GM20431 (cell line): ENCODE data around the gene MAX.
"Not testable (repeated sequence)": the region's sequence is repeated elsewhere in the genome, so short reads cannot be mapped to it uniquely, and the experiment has no call there.

Source experiments
- in situ Hi-C: fragments of 300-500 bp; cut with MseI, MboI; formaldehyde crosslinking; loops from one replicate; pipeline ENCODE4 v1.15.0; 2020; ENCODE audit warnings: low sequenced_read_pairs; ENCODE audit not compliant: unreplicated experiment

MAX gene

DNA sequence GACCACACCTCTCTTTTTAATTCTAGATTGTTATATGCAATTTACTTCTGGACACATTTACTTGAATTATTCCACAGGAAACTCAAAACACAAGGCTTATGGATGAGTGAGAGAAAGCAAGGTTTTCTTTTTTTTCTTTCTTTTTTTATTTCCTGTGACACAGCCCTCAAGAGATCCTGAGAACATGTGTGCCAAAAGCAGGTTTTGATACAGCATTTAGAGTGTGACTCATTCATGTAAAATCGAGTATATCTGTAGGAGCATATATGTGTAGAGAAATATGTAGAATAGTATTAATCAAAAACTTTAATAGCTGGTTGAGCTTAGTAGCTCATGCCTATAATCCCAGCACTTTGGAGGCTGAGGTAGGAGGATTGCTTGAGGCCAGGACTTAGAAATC is 4.4 kb upstream of the MAX start:
- in situ Hi-C loops, result no loop called here

DNA sequence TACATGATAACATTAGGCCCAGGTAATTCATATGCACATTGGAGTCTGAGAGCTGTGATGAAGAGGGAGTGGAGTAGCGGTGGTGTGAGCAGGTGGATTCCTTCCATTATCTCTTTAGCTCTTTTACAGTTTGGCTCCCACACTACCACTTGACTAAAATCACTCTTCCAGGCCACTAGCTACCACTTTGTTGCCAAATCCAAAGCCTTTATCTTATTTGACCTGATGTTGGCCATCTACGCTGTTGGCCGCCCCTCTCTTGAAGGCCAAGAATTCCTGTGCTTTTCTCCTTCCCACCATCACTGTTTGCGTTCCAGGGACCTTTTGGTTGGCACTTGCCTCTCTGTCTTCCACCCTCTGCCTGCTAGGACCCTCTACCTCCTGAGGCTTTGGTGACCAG is 4.0 kb upstream of the MAX start:
- in situ Hi-C loops, result no loop called here

DNA sequence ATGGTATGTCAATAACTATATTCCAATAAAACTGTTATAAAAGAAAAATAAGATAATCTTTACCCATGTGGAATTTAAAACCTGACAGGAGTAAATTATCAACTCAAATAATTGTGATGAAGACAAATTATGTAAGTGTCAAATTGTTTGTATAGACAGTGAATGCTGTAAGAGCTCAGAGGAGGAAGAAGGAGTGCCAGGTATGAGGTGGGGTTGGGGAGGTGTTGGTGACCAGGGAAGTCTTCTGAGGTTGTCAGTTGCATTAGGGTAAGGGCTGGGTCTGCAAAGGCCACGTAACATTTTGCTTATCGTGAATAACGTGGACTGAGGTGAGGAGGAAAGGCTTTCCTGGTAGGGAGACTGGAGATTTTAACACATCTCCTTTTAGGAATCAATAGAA is 2.5 kb upstream of the MAX start:
- in situ Hi-C loops, result no loop called here

DNA sequence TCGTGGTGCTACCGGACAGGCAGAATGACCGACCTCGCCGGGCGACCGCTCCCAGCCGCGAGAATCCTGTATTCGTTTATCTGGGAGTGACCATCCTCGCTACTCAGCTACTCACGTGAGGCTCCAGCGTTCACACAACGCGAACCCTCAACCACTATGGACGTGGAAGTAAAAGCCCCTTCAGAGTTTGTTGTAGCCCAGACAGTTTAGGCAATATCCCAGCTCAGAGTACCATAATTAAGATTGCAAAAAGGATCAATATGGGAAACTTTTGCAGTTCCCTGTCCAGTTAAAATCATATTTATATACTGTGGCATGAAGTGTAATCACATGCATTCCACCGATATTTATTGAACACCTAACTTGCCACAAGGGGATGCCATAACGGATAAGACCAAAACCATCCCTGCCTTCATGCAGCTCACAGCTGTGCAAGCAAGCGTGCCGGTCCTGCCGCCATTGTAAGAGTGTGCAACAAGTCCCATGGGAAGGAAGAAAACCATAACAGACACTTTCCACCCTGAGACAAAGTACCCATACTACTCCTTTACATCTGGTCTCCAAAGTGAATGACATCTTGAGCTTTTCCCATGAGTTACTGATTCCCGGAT is 938 bp upstream of the MAX start:
- in situ Hi-C loops, result no loop called here

DNA sequence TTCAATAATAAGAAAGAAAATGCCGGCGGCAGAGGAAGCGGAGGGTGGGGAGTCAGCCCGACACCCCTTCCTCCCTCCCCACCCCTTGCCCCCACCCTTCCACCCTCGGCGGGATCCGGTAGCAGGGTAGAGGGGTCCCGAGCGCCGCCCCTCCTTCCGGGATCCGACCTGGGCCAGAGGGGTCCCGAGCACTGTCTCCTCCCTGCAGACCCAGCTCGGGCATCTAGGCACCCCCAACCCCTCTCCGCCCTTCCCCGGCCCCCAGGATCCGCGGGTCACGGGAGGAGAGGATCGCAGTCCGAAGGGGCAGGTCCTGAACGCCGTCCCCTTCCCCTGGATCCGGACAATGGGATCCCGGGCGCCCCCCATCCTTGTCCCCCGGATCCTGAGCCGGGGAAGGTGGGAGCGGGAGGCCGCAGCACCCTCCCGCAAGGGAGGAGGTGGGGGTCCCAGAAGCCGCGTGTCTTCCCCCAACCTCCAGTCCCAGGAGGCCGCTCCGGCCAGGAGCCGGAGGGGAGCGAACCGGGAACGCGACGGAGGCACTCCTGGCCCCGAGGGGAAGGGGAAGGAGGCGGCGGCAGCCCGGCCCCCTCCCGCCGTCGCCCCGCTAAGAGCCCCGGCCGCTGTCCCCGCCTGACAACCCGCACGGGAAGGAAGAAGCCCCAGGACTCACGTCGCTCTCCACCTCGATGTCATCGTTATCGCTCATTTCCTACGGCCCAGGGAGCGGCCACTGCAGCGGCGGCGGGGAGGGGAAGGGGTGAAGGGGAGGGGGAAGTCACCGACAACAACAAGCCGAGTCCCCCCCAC is 481 bp downstream of the MAX start:
- in situ Hi-C loops, result no loop called here

DNA sequence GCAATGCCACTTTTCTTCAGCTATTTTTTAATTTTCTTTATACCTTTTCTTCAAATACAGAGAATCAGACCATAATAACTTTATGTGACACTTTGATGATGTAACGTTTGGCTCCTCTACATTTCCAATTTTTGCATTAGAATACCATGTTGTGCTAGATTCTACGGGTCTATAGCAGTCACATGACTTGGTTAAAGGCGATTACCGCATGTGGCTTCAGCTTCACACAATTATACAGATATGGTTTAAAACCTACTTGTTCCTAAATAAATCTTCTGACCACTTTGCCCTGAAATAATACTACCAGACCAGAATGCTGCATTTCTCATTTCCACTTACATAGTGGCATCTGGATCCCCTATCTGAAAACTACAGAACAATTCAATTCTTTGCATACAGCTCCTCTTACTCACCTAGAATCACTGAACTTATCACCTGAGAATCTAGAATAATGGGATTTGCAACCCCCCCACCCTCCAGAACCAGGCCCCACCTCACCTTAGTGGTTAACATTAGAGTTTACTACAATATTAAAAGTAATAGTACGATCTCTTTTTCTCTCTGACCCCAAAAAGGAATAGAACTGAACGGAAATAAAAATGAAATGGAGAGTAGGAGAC is 1.3 kb downstream of the MAX start:
- in situ Hi-C loops, result no loop called here

DNA sequence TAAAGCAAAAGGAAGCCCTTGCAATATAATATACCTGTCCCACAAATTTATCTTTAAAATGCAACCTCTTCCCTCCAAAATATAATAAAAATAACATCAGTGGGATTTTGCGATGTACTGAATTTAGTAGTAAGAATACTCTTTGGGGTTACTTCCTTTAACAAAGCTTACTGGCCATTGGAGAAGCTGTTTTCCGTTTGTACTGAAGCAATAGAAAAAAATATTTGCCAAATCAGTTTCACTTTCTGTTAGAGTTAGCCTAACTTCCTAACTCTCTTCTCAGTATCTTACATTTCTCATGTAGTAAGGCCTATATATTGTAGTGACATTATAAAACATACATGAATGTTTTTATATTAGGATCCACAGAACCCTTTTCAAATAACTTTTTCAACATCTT is 3.7 kb downstream of the MAX start:
- in situ Hi-C loops, result no loop called here

DNA sequence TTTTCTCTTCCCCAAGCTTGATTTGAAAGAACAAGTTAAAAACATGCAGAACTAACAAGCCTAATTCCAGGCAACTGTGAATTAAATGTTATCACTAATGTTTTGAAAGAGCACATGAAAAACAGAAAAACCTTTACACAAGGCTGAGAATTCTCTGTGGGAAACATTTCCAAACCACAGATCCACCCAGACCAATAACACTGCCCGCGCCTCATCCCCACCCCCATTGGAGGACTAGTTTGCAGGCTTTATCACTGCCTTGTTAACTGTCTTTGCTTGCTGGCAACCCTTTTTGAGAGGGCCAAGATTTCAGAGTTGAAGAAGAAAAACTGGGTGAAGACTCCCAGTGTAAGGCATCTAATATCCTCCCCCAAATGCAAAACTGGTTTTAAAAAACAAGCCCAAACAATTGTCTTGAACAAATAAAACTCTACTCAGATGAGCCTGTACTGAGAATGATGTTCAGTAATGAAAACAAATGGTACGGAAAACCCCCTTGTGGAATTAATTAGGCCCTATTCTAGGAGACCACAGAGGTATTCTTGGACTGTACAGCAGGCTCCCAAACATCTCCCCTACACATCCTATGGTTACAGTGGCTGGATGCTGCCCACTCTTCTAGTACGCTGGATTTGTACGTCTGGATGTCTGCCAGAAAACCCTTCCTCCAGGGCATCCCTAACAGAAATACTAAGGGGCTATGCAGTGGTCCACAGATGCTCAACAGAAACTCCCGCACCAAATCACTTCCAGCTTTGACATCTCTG is 5.8 kb downstream of the MAX start:
- in situ Hi-C loops, result no loop called here

DNA sequence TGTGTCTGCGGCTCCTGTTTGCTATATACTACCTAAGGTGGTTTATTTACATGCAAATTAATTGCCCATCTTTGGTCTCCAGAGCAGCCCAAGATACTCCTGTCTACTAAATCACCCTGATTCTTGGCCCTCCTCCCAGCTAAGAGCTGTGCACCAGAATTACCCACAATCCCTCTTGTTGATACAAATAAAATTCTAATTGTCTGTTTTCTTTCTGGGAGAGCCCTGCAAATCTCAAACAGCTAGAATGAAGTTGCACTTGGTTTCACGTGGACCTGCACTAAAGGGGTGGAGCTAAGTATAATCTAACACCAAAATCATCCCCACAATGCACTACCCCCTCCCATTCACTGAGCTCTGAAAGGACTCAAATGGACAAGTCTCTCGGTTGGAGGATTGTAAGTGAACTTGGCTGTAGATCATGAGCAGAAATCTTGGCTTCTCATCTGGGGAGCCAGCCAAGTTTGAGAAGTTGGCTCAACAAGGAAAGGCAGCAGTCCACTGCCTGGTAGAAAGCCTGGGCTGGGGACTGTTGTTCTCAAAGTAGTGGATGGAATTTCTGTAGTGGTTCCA is 6.6 kb downstream of the MAX start:
- in situ Hi-C loops, result no loop called here

DNA sequence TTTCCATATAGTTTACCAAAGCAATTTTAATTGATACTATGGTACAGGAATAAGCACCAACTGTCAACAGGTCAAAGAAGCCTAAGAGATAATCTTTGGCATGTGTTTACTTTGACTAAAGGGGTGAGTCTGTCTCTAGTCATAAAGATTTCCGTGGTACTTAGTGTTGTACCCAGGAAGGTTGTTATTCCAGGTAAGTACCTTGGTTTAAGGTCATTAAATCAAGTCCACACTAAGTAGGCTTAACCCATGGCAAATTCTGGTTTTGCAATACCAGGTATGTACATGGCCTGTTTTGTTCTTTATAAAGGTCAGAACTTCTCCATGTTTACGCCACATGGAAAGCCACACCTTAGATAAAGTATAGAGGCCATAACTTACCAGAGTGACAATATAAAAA is 10.0 kb downstream of the MAX start:
- in situ Hi-C loops, result no loop called here

DNA sequence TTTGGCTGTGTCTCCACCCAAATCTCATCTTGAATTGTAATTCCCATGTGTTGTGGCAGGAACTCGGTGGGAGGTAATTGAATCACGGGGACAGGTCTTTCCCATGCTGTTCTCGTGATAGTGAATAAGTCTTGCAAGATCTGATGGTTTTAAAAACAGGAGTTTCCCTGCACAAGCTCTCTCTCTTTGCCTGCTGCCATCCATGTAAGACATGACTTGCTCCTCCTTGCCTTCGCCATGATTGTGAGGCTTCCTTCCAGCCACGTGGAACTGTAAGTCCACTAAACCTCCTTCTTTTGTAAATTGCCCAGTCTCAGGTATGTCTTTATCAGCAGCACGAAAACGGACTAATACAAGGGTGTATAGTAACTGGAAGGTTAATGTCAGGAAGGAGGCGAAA is 14.5 kb downstream of the MAX start:
- in situ Hi-C loops, result not testable (repeated sequence)

DNA sequence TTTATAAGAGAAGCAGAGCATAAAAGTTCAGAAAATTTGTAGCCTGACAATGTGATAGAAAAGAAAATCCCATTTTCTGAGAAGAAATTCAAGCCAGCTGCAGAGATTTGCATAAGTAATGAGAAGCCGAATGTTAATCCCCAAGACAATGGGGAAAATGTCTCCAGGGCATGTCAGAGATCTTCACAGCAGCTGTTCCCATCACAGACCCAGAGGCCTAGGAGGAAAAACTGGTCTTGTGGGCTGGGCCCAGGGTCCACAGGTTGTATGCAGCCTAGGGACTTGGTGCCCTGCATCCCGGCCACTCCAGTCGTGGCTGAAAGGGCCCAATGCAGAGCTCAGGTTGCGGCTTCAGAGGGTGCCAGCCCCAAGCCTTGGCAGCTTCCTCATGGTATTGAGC is 15.6 kb downstream of the MAX start:
- in situ Hi-C loops, result not testable (repeated sequence)

DNA sequence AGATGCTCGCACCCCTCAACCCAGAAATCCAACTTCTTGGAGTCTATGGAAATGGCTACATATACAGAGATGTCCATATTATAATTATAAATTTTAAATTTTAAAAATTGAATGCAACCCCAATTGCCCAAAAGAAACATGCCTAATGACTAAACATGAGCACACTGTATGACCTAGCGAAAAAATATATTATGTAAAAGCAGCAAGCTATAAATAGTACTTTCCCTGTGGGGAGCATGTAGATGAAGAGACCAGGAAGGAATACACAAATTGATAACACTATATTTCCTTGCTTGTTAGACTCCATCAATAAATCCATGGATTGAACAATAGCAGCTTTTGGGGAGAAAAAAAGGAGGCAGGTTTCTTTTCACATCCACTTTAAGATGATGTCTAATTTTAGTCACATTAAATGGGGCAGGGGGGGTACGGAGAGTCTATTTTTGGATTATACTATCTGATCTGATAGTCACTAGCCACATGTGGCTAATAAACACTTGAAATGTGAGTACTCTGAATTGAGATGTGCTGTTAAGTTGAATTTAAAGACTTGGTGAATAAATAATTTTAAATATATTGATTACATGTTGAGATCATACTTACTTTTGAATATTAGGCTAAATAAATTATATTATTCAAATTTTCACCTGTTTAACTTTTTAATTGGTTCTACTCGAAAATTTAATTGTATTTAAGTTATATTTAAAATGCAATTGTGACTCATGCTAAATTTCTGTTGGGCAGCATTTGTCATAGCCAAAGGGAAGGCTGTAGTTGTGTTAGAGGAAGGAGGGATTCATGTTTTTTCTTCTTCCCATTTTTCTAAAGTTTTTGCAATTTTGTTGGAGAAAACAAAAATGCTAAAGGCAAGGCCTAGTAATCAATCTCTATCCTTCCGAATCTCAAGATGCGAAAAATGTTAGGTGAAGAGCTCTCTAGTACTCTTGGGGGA is 17.5 kb downstream of the MAX start:
- in situ Hi-C loops, result no loop called here

DNA sequence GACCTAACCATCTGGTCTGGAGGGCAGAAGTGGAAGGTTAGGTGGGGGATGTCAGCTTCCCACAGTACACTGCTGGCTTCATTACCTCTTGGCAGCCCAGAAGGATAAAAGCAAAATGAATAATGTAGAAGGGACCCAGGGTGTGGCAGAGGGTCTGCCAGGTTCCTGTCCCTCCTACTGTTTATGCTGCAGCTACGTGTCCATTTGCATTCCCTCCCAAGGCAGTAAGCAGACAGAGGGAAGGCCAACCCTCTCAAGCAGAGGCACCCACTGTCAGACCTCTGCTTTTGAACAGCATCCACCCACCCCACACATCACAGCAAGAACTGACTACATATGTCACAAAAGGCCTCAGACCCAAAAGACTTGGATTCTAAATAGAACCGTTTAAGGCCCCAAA is 19.4 kb downstream of the MAX start:
- in situ Hi-C loops, result no loop called here

DNA sequence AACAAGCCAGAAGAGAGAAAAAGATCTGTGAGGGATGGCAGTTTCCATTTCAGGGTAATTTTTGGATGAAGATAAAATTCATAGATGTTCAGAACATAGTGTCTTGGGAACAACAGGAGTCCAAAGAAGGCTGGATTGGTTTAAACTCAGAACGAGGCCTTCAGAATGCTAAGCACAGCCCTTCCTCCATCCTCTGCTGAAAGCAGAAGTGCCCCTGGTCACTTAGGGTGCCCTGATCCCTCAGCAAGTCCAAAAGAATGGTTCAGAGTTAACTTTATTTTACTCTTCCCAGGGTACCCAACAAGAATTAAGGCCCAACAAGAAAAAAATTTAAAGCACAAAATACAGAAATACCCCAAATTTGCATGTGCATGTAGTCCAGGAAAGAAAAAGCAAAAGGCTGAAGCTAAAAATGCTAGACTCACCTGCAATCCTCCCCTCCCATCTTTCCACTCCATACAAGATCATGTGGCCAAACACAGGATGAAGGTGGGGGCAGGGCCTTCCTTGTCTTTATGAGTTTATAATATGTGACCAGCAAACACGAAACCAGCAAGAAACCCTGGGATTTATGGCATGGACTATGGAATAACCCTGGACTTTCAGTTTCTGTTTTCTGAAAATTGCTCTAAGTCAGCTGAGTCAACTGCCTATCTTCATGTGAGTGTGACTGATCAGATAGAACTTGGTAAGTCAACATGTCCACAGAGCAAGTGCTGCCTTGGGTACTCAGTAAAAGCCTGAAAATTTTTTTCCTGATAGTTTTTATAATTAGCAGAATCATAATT is 21.2 kb downstream of the MAX start:
- in situ Hi-C loops, result no loop called here

DNA sequence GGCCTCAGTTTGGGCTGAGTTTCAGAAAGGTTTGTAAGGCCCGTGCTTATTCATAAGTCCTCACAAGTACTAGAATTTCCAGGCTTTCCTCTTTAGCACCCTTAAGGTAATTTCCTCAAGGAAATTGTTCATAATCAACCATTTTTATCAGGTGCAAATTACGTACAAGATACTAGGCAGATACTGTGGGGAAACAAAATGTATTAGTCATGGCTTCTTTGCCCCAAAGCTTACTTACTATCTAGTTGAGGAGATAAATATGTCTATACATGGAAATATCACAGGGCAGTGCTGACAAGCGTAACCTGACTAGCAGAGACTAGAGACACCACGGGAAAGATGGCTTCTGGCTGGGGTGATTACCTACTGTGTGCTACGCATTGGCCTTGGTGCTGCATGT is 22.5 kb downstream of the MAX start:
- in situ Hi-C loops, result no loop called here

DNA sequence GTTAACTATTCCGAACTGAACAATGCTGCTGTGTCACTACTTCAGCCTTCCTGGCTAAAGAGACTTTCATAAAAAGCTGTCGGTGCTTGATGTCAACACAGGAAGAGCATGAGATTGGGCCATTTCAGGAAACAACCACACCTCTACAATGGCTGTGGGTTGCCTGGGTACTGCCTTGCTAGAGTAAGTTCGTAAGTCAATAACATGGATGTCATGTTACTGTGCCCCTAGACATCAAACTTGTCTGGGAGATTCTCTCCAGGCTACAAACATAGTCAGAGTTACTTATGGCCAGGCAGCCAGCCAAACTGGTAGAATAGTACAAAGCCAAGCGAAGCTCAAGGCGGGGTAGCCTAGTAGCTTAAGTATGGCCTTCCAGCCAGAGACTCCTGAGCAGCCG is 23.1 kb downstream of the MAX start:
- in situ Hi-C loops, result no loop called here

DNA sequence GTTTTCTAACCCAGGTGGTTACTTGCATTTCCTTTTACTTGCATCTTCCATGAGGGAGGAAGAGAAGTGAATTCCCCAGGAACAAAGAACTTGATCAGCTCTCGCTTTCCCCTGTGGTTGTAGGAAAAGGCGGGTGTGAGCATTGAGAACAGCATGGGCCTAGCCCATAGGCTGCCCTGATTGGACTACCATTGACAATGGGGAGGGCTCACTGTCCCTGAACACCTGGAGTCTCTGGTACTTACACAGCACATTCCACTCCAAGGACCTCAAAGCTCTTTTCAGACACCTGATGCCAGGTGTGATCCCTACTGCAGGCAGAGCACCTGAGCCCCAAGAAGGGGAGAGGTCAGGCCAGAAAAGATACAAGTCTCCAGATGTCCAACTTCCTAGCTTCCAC is 25.0 kb downstream of the MAX start:
- in situ Hi-C loops, result no loop called here
